ENCODE results near the gene SERPING1.

- TF ChIP-seq GATA2 (IDR thresholded peaks at IDR 0.05; ENCODE audit: low read depth, low read length) (no peak), GATA3 (IDR thresholded peaks at IDR 0.05; ENCODE audit: low read depth, low read length) (no peak)
Measured at GRCh38 chr11:57657194-57658022, 59.9 kb downstream of the SERPING1 start, which contains the start of gene CLP1.
